K562 (cell line): ENCODE data around the gene ADGRB3.

Source experiments
- CBFB ChIP-seq: sonication (generic); formaldehyde crosslinking; IDR thresholded peaks from 2 replicates; pipeline ENCODE4 v1.4.0; 2020; ENCODE audit warnings: mild to moderate bottlenecking, missing genetic modification reagents
- CTCF ChIP-seq, 3 experiments: IDR thresholded peaks in 2 of 3; conservative IDR thresholded peaks in 1 of 3; 2 replicates each; pipeline ENCODE4 v1.5.1; 2011 to 2012; ENCODE audit warnings: low read length in 3 of 3, mild to moderate bottlenecking in 3 of 3, control low read depth in 2 of 3, improper control_type of control experiment in 1 of 3, inconsistent platforms in 1 of 3, low read depth in 1 of 3, mixed read lengths in 1 of 3, moderate library complexity in 1 of 3; ENCODE audit not compliant: insufficient read depth in 2 of 3
- HOMEZ ChIP-seq: fragments of 250-450 bp; sonication (Bioruptor Pico); IDR thresholded peaks from 2 replicates; pipeline ENCODE4 v1.4.0; 2020; ENCODE audit warnings: mild to moderate bottlenecking, moderate library complexity
- JUND ChIP-seq, 2 experiments: IDR thresholded peaks; 2 replicates in 1 of 2; 3 replicates in 1 of 2; pipeline ENCODE4 v1.6.1; 2011; ENCODE audit warnings: borderline replicate concordance in 2 of 2, low read depth in 2 of 2, low read length in 2 of 2, improper control_type of control experiment in 1 of 2, missing biosample characterization in 1 of 2, missing genetic modification characterization in 1 of 2, missing genetic modification reagents in 1 of 2
- NBN ChIP-seq: fragments of 450-650 bp; IDR thresholded peaks from 2 replicates; pipeline ENCODE4 v1.6.1; 2016; ENCODE audit warnings: low read depth, mild to moderate bottlenecking
- NUFIP1 ChIP-seq: fragments of 450-650 bp; IDR thresholded peaks from 2 replicates; pipeline ENCODE4 v1.6.1; 2018; ENCODE audit not compliant: partially characterized antibody
- POLR2A ChIP-seq: fragments of 450-650 bp; conservative IDR thresholded peaks from 2 replicates; pipeline ENCODE4 v1.6.1; 2016
- SMAD3 ChIP-seq: fragments of 450-650 bp; formaldehyde crosslinking; conservative IDR thresholded peaks from 2 replicates; pipeline ENCODE4 v1.4.0; 2020; ENCODE audit warnings: mild to moderate bottlenecking
- TAF1 ChIP-seq: IDR thresholded peaks from 2 replicates; pipeline ENCODE4 v1.6.1; 2011; ENCODE audit warnings: mild to moderate bottlenecking, low read length, moderate library complexity; ENCODE audit not compliant: insufficient read depth, control insufficient read depth, severe bottlenecking; ENCODE audit errors: extremely low read depth
- TF ChIP-seq, protein P1 (sequence below): sonication (generic); formaldehyde crosslinking; IDR thresholded peaks from 2 replicates; pipeline ENCODE4 v1.8.0; 2022; ENCODE audit warnings: missing genetic modification reagents, mild to moderate bottlenecking, borderline replicate concordance

GRCh38 chr6:68615938-68616337 lies 19.1 kb upstream of the ADGRB3 start:
- no peak for TF ChIP-seq HOMEZ
- no peak for TF ChIP-seq NUFIP1
- no peak for TF ChIP-seq CTCF (IDR thresholded peaks at IDR 0.05 in 2 of 3, conservative IDR thresholded peaks at IDR 0.05 in 1 of 3; ENCODE audit: insufficient read depth in 2 of 3, low read depth in 1 of 3, low read length in 3 of 3)
- TF ChIP-seq TAF1 = no peak
- TF ChIP-seq NBN = no peak
- TF ChIP-seq JUND (IDR thresholded peaks at IDR 0.05; ENCODE audit: borderline replicate concordance, low read depth, low read length) = no peak
- TF ChIP-seq JUND (tag; IDR thresholded peaks at IDR 0.05; ENCODE audit: borderline replicate concordance, low read depth, low read length) = no peak
- TF ChIP-seq, protein P1, sequence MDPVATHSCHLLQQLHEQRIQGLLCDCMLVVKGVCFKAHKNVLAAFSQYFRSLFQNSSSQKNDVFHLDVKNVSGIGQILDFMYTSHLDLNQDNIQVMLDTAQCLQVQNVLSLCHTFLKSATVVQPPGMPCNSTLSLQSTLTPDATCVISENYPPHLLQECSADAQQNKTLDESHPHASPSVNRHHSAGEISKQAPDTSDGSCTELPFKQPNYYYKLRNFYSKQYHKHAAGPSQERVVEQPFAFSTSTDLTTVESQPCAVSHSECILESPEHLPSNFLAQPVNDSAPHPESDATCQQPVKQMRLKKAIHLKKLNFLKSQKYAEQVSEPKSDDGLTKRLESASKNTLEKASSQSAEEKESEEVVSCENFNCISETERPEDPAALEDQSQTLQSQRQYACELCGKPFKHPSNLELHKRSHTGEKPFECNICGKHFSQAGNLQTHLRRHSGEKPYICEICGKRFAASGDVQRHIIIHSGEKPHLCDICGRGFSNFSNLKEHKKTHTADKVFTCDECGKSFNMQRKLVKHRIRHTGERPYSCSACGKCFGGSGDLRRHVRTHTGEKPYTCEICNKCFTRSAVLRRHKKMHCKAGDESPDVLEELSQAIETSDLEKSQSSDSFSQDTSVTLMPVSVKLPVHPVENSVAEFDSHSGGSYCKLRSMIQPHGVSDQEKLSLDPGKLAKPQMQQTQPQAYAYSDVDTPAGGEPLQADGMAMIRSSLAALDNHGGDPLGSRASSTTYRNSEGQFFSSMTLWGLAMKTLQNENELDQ (CRISPR knock-in tag) = no peak
- no peak for TF ChIP-seq POLR2A
- no peak for TF ChIP-seq SMAD3 (CRISPR knock-in tag)
- TF ChIP-seq CBFB (CRISPR knock-in tag) = no peak
